ENCODE results near the gene TTN. TPM values are rescaled to one million over a fixed set of nuclear protein-coding genes. Genes with fewer than 3 reads are reported as not detected.

The TTN gene
- total RNA-seq, 6 donors from 2014 or later = 13.8 to 895 (median 119) TPM

GRCh38 chr2:178510384-178510783, 296.8 kb downstream of the TTN start:
- no peak overlapping the region for H3K27ac ChIP-seq
- TF ChIP-seq POLR2A (IDR thresholded peaks at IDR 0.05) = no peak
- no peak for TF ChIP-seq POLR2AphosphoS5 (IDR thresholded peaks at IDR 0.05)
- TF ChIP-seq CTCF (IDR thresholded peaks at IDR 0.05) = no peak
- ATAC-seq (ENCODE audit: low FRiP score in 2 of 2) = no peak

GRCh38 chr2:178508646-178509045, 298.6 kb downstream of the TTN start:
- H3K27ac ChIP-seq = no peak overlapping the region
- 92 to 93% methylated on average over 2 of the region's 2 CpGs for WGBS, 2 donors
- H3K9me3 ChIP-seq = no peaks in the 10 kb centered on the region
- DNase-seq (no peak), ATAC-seq (ENCODE audit: low FRiP score in 2 of 2) (no peak)
- TF ChIP-seq EP300 (IDR thresholded peaks at IDR 0.05) = no peak
- H3K4me1 ChIP-seq = peaks cover 0 to 10% (median 3%) of the 10 kb centered on the region in 4 donors
- no peaks in the 10 kb centered on the region for H3K27me3 ChIP-seq
- no peak overlapping the region for H3K4me3 ChIP-seq
- H3K36me3 ChIP-seq = peaks cover 0 to 46% (median 15%) of the 10 kb centered on the region in 4 donors

More at GRCh38 chr2:178510384-178510783, 296.8 kb downstream of the TTN start:
- Histone ChIP-seq H3K36me3 (peaks cover 0 to 31% (median 12%) of the 10 kb centered on the region in 4 donors), H3K4me3 (no peak overlapping the region), H3K9me3 (no peaks in the 10 kb centered on the region), H3K4me1 (peaks cover 0 to 10% (median 3%) of the 10 kb centered on the region in 4 donors), H3K27me3 (no peaks in the 10 kb centered on the region)
- DNase-seq = no peak
- WGBS, 2 donors = 92 to 94% methylated on average over 6 of the region's 6 CpGs

GRCh38 chr2:178506949-178507348, 300.3 kb downstream of the TTN start:
- Histone ChIP-seq H3K36me3 (peaks cover 8 to 54% (median 22%) of the 10 kb centered on the region in 4 donors), H3K27me3 (no peaks in the 10 kb centered on the region), H3K4me1 (peaks cover 0 to 10% (median 3%) of the 10 kb centered on the region in 4 donors), H3K4me3 (no peak overlapping the region), H3K27ac (no peak overlapping the region), H3K9me3 (no peaks in the 10 kb centered on the region)
- DNase-seq = no peak
- no peak for TF ChIP-seq EP300 (IDR thresholded peaks at IDR 0.05)
- TF ChIP-seq CTCF (IDR thresholded peaks at IDR 0.05) = no peak
- no peak for TF ChIP-seq POLR2AphosphoS5 (IDR thresholded peaks at IDR 0.05)
- TF ChIP-seq POLR2A (IDR thresholded peaks at IDR 0.05) = no peak
- no peak for ATAC-seq (ENCODE audit: low FRiP score in 2 of 2)
- WGBS, 2 donors = 73 to 82% methylated on average over 1 of the region's 1 CpG

- Histone ChIP-seq H3K4me1 (peaks cover 0 to 10% (median 3%) of the 10 kb centered on the region in 4 donors), H3K9me3 (no peaks in the 10 kb centered on the region), H3K27ac (no peak overlapping the region), H3K4me3 (no peak overlapping the region), H3K27me3 (no peaks in the 10 kb centered on the region), H3K36me3 (peaks cover 10 to 54% (median 24%) of the 10 kb centered on the region in 4 donors)
- ATAC-seq (ENCODE audit: low FRiP score in 2 of 2) (no peak), DNase-seq (no peak)
- no peak for TF ChIP-seq POLR2AphosphoS5 (IDR thresholded peaks at IDR 0.05)
- TF ChIP-seq POLR2A (IDR thresholded peaks at IDR 0.05) = no peak
- TF ChIP-seq EP300 (IDR thresholded peaks at IDR 0.05) = no peak
- no peak for TF ChIP-seq CTCF (IDR thresholded peaks at IDR 0.05)
- WGBS, 2 donors = 92 to 93% methylated on average over 2 of the region's 2 CpGs
Observed at GRCh38 chr2:178506524-178506923, 300.7 kb downstream of the TTN start.

- TF ChIP-seq POLR2A (IDR thresholded peaks at IDR 0.05) (no peak), EP300 (IDR thresholded peaks at IDR 0.05) (no peak), POLR2AphosphoS5 (IDR thresholded peaks at IDR 0.05) (no peak), CTCF (IDR thresholded peaks at IDR 0.05) (no peak)
- H3K27ac ChIP-seq = no peak overlapping the region
- H3K4me1 ChIP-seq = peaks cover 0 to 10% (median 3%) of the 10 kb centered on the region in 4 donors
- 61 to 64% methylated on average over 1 of the region's 1 CpG for WGBS, 2 donors
- peaks cover 11 to 54% (median 27%) of the 10 kb centered on the region in 4 donors for H3K36me3 ChIP-seq
- no peak for DNase-seq
- no peak for ATAC-seq (ENCODE audit: low FRiP score in 2 of 2)
- no peaks in the 10 kb centered on the region for H3K9me3 ChIP-seq
- no peaks in the 10 kb centered on the region for H3K27me3 ChIP-seq
- no peak overlapping the region for H3K4me3 ChIP-seq
Observed at GRCh38 chr2:178506101-178506500, 301.1 kb downstream of the TTN start.

Data from upper lobe of left lung (tissue), 6 donors.